G401.6 (cell line): ENCODE measurements around the gene CAVIN1.
"Not testable (repeated sequence)": the region's sequence is repeated elsewhere in the genome, so short reads cannot be mapped to it uniquely, and the experiment has no call there.

Experiments used
- FAIRE-seq: peaks from 2 replicates; lab custom pipeline; 2012; peaks lifted over from hg19 to GRCh38; lab: Jason Lieb, UNC

The CAVIN1 gene

DNA sequence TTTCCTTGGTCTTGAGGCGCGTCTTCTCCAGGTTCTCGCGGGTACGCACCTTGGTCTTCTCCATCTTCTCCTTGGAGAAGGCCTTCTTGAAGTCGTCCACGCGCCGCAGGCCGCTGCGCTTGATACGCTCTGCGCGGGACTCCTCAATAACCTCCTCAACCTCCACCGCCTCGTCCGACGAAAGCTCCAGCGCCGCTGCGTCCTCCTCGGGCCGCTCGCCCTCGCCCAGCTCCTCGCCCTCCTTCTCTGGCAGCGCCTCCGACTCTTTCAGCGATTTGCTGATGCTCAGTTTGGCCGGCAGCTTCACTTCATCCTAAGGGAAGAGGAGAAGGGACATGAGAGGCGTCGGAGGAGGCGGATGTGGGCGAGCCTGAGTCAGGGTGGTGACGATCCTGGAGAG lies 18.0 kb downstream of the CAVIN1 start:
- no peak for FAIRE-seq

DNA sequence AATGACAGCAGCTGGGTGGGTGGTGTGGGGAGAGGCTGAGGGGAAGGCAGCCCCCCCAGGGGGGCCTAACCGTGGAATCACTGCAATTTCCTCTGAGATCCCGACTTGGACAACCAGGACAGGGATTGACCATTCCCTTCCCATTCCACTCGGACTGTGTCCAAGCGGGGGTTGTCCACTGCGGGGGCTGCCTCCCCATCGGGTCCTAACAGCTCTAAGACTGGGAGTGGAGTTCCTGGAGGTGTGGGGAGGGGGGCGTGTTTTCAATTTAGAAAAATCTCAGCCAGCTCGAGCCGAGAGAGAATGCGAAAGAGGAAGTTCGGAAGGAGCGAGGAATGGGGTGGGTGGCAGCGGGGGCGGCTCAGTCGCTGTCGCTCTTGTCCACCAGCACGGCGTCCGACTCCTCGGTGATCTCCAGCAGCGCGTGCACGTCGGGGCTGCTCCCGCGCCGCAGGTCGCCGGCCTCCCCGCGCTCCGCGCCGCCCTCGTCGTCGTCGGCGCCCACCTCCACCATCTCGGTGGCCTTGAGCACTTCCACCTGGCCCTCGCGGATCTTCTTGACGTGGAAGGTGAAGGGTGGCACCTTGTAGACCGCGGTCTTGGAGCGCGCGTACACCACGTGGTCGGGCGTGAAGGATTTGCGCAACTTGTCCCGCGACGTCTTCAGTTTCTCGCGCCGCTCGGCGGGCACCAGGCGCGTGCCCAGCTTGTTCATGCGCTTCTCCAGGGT lies 18.6 kb downstream of the CAVIN1 start:
- FAIRE-seq: no peak

DNA sequence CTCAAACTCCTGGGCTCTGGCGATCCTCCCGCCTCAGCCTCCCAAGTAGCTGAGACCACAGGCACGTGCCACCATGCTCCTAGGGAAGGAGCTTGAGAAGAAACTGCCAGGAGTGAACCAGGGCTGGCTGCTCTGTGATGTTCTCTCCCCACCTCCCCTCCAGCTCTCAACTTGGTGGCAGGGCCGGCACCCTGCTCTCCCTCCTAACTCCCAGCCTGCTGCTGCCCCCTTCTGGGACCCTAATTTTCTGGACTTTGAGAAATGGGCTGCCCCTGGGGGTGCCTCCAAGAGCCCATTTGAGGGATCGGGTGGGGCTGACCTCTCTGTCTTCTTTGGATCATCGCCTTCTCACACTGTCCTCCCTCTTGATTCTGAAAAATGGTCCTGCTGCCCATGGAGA lies 19.9 kb downstream of the CAVIN1 start:
- peak; percentile 73 for FAIRE-seq

DNA sequence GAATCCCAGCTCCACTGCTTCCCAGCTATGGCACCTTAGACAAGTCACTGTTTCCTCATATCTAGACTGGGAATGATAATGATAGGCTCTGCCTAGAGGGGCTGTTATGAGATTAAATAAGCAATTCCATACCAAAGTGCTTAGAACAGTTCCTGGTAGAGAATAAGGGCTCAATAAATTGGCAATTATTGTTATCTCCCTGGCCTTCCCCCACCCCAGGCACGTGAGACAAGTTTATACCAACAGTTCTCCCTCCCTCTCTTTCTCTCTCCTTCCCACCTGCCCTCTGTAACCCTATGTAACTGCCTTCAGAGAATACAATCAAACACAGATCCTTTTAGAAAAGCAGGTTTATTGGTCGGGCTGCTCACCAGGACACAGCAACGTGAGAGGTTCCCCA lies 20.9 kb downstream of the CAVIN1 start:
- no peak for FAIRE-seq

DNA sequence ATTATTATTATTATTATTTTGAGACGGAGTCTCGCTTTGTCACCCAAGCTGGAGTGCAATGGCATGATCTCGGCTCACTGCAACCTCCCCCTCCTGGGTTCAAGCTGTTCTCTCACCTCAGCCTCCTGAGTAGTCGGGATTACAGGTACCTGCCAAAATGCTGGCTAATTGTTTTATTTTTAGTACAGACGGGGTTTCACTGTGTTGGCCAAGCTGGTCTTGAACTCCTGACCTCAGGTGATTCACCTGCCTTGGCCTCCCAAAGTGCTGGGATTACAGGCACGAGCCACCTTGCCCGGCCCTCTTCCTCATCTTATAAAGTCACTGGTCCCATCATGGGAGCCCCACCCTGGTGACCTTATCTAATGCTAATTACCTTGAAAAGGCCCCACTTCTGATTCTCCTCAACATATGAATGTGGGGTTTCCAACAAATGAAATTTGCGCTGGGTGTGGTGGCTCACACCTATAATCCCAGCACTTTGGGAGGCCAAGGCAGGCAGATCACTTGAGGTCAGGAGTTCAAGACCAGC lies 22.1 kb downstream of the CAVIN1 start:
- FAIRE-seq: not testable (repeated sequence)

DNA sequence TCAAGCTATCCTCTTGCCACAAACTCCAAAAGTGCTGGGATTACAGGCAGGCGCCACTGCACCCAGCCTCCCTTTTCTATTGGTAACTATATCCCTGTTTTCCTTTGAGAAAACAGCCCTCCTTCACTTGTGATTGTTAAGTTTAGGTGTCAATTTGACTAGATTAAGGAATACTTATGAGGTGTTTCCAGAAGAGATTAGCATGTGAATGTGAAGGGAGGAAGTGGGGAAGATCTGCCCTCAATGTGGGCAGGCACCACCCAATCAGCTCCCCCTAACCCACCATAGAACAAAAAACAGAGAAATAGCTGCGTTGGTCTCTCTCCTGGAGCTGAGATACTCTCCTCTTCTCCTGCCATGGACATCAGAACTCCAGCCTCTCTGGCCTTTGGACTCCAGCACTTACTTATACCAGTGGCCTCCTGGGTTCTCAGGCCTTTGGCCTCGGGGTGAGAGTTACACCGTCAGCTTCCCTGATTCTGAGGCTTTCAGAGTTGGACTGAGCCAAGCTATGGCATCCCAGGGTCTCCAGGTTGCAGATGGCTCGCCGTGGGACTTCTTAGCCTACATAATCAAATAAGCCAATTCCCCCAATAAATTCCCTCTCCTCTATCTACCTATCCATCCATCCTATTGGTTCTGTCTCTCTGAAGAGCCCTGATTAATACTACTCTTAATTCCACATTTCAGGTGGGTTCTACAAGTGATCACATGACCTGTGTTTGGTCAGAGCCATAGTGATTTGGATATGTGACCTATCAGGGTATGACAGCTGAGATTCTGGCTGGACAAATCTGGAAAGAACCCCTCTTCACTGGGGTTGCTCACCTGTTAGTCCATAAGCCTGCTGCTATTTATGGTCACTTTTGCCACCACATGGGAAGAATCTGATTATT lies 22.9 kb downstream of the CAVIN1 start:
- FAIRE-seq: peak; percentile 76

DNA sequence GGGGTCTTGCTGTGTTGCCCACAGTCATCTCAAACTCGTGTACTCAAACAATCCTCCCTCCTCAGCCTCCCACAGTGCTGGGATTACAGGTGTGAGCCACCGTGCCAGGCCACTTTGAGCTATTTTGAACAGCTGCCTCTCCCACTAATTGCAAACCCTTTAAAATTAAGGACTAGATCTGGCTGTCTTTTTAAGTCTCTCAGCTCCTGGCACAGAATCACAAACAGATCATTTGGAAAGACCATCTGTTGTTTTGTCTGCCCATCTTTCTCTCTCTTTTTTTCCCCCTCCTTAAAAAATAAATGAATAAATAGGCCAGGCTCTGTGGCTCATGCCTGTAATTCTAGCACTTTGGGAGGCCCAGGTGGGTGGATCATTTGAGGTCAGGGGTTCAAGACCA lies 23.9 kb downstream of the CAVIN1 start:
- no peak for FAIRE-seq

DNA sequence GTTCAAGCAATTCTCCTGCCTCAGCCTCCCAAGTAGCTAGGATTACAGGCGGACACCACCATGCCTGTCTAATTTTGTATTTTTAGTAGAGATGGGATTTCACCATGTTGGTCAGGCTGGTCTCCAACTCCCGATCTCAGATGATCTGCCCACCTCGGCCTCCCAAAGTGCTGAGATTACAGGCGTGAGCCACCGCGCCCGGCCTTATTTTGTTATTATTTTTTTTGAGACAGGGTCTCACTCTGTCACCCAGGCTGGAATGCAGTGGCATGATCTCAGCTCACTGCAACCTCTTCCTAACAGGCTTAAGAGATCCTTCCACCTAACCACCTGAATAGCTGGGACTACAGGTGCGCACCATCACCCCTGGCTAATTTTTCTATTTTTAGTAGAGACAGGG lies 27.5 kb downstream of the CAVIN1 start:
- FAIRE-seq: not testable (repeated sequence)

DNA sequence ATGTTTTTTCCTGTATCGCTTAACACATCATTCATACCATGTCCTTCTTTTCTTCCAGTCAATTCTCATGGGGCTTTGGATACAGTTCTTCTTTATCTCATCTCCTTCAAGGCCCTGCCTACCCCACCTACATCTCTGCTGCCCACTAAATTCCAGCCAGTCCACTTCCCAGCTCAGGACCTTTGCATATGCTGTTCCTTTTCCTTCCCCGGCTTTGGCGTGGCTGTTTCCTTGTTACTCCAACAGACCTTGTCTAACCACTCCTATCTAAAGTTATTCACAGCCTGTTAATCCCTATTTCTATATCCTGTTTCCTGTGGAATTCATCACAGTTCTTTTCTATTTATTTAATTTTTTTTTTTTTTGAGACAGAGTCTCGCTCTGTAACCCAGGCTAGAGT lies 28.2 kb downstream of the CAVIN1 start:
- no peak for FAIRE-seq

DNA sequence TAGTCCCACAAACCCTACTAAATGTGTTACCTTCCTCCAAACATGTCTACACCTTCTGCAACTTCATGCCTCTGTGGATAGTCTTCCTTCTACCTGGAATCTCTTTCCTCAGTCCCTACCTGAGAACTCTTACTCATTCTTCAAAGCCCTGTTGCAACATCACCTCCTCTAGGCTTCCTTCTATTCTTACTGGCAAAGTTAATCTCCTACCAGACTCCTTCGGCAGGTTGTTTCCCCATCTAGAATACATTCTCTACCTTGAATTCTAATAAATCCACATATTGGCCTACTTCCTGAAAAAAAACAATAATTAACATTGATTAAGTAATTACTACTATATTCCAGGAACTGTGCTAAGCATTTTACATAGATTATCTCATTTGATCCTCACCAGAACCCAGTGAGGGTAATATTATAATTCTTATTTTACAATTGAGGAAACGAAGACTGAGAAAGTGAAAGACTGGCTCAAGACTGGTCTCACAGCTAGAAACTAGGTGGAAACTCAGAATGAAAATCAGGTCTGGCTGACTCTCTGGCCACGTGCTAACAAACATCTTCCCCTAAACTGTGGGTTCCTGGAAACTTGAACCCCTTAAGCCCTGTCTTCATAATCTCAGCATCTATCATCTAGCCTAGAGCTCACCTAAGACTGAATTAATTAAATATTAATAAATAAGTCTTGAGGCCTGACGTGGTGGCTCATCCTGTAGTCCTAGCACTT lies 30.2 kb downstream of the CAVIN1 start:
- no peak for FAIRE-seq

DNA sequence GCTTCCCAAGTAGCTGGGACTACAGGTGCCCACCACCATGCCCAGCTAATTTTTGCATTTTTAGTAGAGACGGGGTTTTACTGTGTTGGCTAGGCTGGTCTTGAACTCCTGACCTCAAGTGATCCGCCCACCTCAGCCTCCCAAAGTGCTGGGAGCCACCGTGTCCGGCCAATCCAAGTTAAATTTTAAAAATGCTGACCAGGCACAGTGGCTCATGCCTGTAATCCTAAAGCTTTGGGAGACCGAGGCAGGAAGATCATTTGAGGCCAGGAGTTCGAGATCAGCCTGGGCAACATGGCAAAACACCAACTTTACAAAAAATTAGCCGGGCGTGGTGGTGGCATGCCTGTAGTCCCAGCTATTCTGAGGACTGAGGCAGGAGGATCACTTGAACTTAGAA lies 31.6 kb downstream of the CAVIN1 start:
- not testable (repeated sequence) for FAIRE-seq

DNA sequence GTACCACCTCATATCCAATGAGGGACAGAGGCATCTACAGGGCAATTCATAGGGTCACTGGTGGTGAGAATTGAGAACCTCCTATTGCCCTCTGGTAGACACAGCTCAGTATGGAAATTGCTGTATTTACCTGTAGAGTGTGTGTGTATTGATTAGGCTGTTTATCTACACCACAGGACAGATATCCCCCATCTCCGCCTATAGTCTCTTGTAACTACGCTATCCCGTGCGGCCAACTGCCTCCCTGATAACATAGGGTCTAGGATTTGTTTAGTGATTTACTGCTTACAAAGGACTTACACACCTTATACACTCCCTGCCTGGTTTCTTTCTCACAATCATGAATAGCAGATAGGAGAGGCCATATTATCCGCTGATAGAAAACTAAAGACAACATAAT lies 33.2 kb downstream of the CAVIN1 start:
- no peak for FAIRE-seq

DNA sequence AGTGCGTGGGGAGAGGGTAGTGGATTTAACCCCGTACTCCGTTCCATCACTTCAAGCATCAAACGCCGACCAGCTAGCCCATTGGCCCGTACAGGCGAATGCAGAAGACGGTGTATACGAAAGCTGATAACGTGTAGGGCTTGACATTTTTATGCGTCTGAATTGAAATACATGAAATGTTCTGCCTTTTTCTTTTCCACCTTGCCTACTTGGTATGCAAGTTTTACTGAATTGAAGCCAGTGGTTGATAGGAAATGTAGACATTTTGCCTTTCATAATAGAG lies 34.0 kb downstream of the CAVIN1 start:
- no peak for FAIRE-seq

DNA sequence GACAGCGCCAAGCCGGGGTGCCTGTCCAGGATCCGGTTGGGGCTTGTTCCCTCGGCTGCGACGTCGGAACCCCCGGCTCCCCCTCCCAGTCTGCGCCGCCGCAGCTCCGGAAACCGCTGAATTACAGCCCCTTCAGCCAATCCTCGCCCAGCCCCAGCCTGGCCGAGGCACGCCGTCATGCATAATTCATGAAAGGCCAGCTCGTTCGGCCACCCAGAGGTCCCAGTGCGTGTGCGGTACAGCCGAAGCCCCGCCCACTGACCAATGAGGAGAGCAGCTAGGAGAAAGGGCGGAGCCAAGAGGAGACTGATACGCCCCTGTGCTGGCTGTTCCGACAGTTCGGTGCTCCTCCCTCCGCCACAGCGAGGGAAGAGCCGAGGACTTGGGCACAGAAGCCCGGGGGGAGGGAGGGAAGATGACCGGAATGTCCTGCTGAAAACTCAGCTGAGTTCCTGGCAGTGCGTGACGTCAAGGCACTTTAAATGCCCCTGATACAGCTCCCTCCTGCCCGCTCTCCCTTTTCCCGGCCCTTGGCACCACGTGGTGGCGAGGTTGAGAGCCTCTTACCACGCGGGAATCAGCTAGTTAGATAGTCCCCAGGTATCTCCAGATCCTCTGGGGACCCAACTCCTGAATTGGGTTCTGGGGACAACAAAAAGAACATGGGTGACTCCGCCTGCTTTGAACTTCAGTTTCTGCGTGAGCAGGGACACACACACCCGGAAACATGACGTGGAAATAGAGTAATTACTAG lies 34.5 kb downstream of the CAVIN1 start, which contains the start of gene STAT3:
TSS of gene STAT3 (minus strand) at position 62 of the 754 bp plus-strand sequence. CDS start 39,926 bp downstream, outside the sequence.
- FAIRE-seq: peak; percentile 99

DNA sequence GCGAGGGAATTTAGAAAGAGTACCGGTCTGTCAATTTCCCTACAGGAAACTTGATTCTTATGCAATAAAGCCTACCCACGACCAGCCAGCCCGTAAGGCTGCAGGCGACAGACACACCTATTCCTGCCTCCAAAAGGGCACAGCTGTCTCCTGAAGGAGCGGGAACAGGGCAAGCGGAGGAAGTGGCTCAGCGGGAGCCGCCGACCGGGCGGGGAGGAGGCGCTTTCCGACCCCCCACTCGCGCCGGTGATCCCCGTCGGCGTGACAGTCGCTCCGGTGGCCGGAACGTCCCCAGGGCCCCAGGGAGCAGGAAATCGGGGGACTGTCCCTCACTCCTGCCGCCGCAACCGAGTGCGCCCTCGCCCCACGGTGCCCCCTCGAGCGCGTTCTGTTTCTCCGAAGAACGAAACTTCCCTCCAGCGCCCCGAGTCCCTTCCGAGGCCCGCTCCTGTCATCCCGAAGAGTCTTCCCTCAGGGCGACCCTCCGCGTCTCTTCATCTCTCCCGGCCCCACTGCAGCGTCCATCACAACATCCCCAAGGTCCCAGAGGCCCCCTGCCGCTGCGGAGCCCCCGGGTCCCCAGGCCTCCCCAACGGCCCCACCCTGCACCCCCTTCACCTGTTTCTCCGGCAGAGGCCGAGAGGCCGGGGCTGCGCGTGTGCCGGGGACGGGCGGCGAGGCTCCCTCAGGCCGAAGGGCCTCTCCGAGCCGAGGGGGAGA lies 35.2 kb downstream of the CAVIN1 start:
- no peak for FAIRE-seq

DNA sequence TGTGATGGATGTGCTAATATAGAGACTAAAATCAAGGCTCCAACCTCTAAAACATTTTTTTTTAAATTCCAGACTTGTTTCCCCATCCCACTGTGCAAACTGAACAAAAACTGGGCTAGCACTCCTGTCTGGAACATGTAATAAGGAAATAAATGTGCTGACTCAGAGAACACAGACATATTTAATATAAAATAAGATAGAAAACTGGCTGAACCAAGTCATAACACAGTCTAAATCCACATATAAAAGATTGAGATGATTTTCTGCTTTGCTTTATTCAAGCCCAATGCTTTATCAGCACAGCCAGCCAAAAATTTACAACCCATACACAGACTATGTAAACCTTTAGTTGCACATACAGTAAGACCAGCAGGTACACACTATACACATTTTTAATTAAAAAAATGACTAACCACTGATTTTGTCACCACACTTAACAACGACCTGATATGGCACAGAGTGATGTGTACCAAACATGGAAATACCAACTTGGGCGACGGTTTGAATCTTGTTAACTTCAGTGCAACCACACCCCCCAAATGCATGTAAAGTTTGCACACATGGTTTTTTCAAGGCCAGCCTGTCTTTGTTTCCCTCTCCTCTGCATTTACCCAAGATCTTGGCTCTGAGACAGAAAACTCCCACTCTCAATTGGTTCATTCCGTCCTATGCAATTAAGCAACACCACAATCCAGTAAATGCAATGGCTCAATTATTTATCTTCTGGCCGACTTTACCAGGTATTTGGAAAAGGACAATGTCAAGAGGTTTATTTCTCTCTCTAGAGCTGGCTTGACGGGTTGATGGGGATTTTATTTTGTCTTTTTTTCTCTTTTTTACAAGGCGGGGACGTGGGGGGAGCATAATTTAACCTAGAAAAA lies 36.0 kb downstream of the CAVIN1 start:
- FAIRE-seq: no peak

DNA sequence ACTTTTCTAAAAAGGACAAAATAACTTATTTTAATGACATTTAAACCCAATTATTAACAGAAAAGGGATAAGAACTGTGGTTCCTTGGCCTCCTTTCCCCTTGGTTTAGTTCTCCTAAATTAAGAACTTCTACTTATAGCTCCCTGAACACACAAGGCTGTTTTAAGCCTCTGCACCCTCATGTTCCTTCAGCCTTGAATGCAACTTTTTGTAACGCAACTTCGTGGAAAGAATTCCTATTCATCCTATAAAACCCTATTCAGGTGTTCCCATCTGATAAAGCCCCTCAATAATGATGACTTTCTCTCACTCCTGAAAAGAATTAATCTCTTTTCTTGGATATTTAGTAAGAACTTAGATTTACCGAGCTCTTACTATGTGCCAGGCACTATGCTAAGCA lies 41.2 kb downstream of the CAVIN1 start:
- no peak for FAIRE-seq

DNA sequence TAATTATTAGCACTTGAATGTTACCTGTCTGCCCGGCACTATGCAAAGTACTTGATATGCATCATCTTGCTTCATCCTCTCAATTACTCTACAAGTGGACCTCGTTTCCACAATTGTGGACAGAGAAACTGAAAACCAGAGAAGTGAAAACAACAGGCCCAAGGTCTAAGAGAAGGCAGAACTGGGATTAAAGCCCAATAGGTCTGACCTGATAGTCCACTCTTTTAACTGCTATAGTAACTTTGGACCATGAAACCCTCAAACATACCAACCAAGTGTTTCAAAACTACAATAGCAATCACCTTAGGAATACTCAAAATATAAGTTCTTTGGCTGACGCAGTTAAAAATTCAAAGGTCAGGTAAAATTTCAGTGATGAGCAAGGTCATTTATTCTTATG lies 42.1 kb downstream of the CAVIN1 start:
- FAIRE-seq: no peak

DNA sequence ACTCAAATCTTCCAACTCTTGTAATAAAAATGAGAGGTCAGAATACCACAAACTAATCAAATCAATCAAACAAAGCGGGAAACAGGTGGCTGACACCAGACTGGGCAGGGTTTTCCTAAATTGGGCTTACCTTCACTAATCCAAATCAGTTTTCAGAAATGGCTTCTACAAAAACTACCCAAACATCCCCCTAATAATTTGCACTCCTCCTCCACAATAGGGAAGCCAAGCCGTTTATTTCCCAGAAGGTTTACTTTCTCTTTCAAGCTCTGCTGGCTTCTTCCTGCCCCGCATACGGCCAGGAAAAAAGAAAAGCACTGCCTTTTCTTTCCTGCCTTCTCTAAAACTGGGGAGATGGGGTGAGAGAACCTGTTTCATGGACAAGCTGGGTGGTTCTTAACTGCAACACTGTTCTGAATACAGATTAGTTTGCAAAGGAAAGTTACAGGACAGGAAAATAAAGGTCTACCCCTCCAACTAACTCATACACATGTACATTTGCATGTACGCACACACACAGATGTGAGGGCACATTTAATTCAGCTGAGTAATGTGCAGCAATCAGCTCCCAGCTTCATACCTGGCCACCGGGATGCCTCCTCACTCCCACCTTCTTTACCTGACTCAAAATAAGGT lies 44.0 kb downstream of the CAVIN1 start:
- FAIRE-seq: no peak
